IMR-90 (cell line): ENCODE data around the gene TNS2. TPM values are rescaled to one million over a fixed set of nuclear protein-coding genes. Genes with fewer than 3 reads are reported as not detected.

Experiments used
- ATAC-seq: fragments of 200-7000 bp; cut with Tn5 transposase; 2 replicates; pipeline ENCODE4 v1.9.1; 2020; ENCODE audit warnings: low read depth, mild to moderate bottlenecking, moderate library complexity
- BruUV-seq: library from RNA; stranded (reverse); fragments of 400-500 nt; replicated peaks from 2 replicates; lab custom pipeline; 2021; lab: Mats Ljungman, UMichigan
- CTCF ChIA-PET: fragments of 300-600 bp; formaldehyde crosslinking; extraction: SDS; loops from one replicate; lab custom pipeline; 2021; ENCODE audit warnings: antibody characterized with exemption; lab: Yijun Ruan, JAX
- POLR2A ChIA-PET: fragments of 300-600 bp; sonication (Branson Sonifier 250); formaldehyde crosslinking; loops from one replicate; lab custom pipeline; 2022; ENCODE audit warnings: antibody characterized with exemption; ENCODE audit not compliant: unreplicated experiment; lab: Charles Lee
- DNase-seq: peaks from one replicate; pipeline ENCODE4 v3.0.0; 2013
- H2AFZ ChIP-seq: replicated peaks from 2 replicates; pipeline ENCODE3; 2013; ENCODE audit warnings: low read length, mild to moderate bottlenecking; ENCODE audit not compliant: poor library complexity
- H2AK5ac ChIP-seq: 2 replicates; pipeline ENCODE4 v1.6.1; 2013; ENCODE audit warnings: low read depth, low read length, inconsistent platforms
- H2AK9ac ChIP-seq: replicated peaks from 2 replicates; pipeline ENCODE3; 2013; ENCODE audit warnings: mild to moderate bottlenecking, low read depth, low read length, moderate library complexity; ENCODE audit not compliant: poor library complexity
- H2BK120ac ChIP-seq: 2 replicates; pipeline ENCODE4 v1.6.1; 2013; ENCODE audit warnings: low read depth, low read length, inconsistent platforms
- H2BK15ac ChIP-seq: 3 replicates; pipeline ENCODE4 v1.6.1; 2013; ENCODE audit warnings: low read depth, low read length, inconsistent platforms
- H2BK20ac ChIP-seq: 2 replicates; pipeline ENCODE4 v1.6.1; 2013; ENCODE audit warnings: low read depth, mild to moderate bottlenecking, inconsistent platforms, low read length, moderate library complexity
- H2BK5ac ChIP-seq: 2 replicates; pipeline ENCODE4 v1.6.1; 2013; ENCODE audit warnings: mild to moderate bottlenecking, low read depth, low read length, inconsistent platforms; ENCODE audit not compliant: poor library complexity, severe bottlenecking
- H3K14ac ChIP-seq: replicated peaks from 2 replicates; pipeline ENCODE4 v1.6.1; 2013; ENCODE audit warnings: low read depth, low read length, inconsistent platforms
- H3K18ac ChIP-seq: 2 replicates; pipeline ENCODE4 v1.6.1; 2013; ENCODE audit warnings: low read depth, low read length, control low read depth
- H3K23ac ChIP-seq: 2 replicates; pipeline ENCODE4 v1.6.1; 2013; ENCODE audit warnings: low read depth, low read length, inconsistent platforms
- H3K27ac ChIP-seq: 2 replicates; pipeline ENCODE4 v1.5.1; 2013; ENCODE audit warnings: mild to moderate bottlenecking, control low read depth, low read length; ENCODE audit not compliant: insufficient read depth
- H3K27me3 ChIP-seq: 2 replicates; pipeline ENCODE4 v1.6.1; 2013; ENCODE audit warnings: low read length; ENCODE audit not compliant: control insufficient read depth, insufficient read depth
- H3K36me3 ChIP-seq: 2 replicates; pipeline ENCODE4 v1.6.1; 2013; ENCODE audit warnings: low read length, mixed read lengths; ENCODE audit not compliant: control insufficient read depth, insufficient read depth
- H3K4ac ChIP-seq: 2 replicates; pipeline ENCODE4 v1.6.1; 2013; ENCODE audit warnings: low read depth, low read length, inconsistent platforms
- H3K4me1 ChIP-seq: 2 replicates; pipeline ENCODE4 v1.6.1; 2013; ENCODE audit warnings: low read length, mixed read lengths; ENCODE audit not compliant: control insufficient read depth, insufficient read depth
- H3K4me2 ChIP-seq: 2 replicates; pipeline ENCODE4 v1.6.1; 2013; ENCODE audit warnings: low read depth, mild to moderate bottlenecking, control low read depth, low read length, moderate library complexity
- H3K4me3 ChIP-seq: 2 replicates; pipeline ENCODE4 v1.5.1; 2013; ENCODE audit warnings: low read depth, mild to moderate bottlenecking, control low read depth, low read length, moderate library complexity; ENCODE audit not compliant: insufficient read depth
- H3K56ac ChIP-seq: 2 replicates; pipeline ENCODE4 v1.6.1; 2013; ENCODE audit warnings: low read length, inconsistent platforms; ENCODE audit not compliant: insufficient read depth; ENCODE audit errors: extremely low read depth
- H3K79me1 ChIP-seq, 2 experiments: 2 replicates each; pipeline ENCODE4 v1.6.1; 2013; ENCODE audit warnings: low read length in 2 of 2, inconsistent platforms in 1 of 2, low read depth in 1 of 2
- H3K9ac ChIP-seq: 2 replicates; pipeline ENCODE4 v1.6.1; 2013; ENCODE audit warnings: low read depth, low read length, control low read depth
- H3K9me1 ChIP-seq: 2 replicates; pipeline ENCODE4 v1.6.1; 2013; ENCODE audit warnings: low read length, inconsistent platforms; ENCODE audit not compliant: insufficient read depth
- H3K9me3 ChIP-seq: 2 replicates; pipeline ENCODE4 v1.6.1; 2013; ENCODE audit warnings: low read length; ENCODE audit not compliant: control insufficient read depth, insufficient read depth
- H4K20me1 ChIP-seq: 2 replicates; pipeline ENCODE4 v1.6.1; 2013; ENCODE audit warnings: low read length, inconsistent platforms; ENCODE audit not compliant: insufficient read depth
- H4K5ac ChIP-seq: 2 replicates; pipeline ENCODE4 v1.6.1; 2013; ENCODE audit warnings: mild to moderate bottlenecking, low read depth, low read length, control low read depth
- H4K8ac ChIP-seq, 2 experiments: 2 replicates each; pipeline ENCODE4 v1.6.1; 2013; ENCODE audit warnings: low read depth in 2 of 2, low read length in 2 of 2, control low read depth in 1 of 2, inconsistent platforms in 1 of 2
- H4K91ac ChIP-seq: 2 replicates; pipeline ENCODE4 v1.6.1; 2013; ENCODE audit warnings: low read depth, low read length, inconsistent platforms; ENCODE audit not compliant: insufficient read depth
- MAFK ChIP-seq: IDR thresholded peaks from 2 replicates; pipeline ENCODE4 v1.6.1; 2012; ENCODE audit warnings: low read depth, low read length, improper control_type of control experiment
- MAZ ChIP-seq: IDR thresholded peaks from 2 replicates; pipeline ENCODE4 v1.6.1; 2012; ENCODE audit warnings: low read depth, mild to moderate bottlenecking, low read length, improper control_type of control experiment, moderate library complexity, borderline replicate concordance
- MXI1 ChIP-seq: IDR thresholded peaks from 2 replicates; pipeline ENCODE4 v1.6.1; 2012; ENCODE audit warnings: low read depth, mild to moderate bottlenecking, low read length, moderate library complexity, borderline replicate concordance
- NFE2L2 ChIP-seq: fragments of 150-350 bp; IDR thresholded peaks from 2 replicates; pipeline ENCODE4 v1.6.1; 2016; ENCODE audit warnings: low read depth, mild to moderate bottlenecking, low read length
- POLR2A ChIP-seq: IDR thresholded peaks from 2 replicates; pipeline ENCODE4 v1.6.1; 2012; ENCODE audit warnings: mild to moderate bottlenecking, low read depth, low read length
- RAD21 ChIP-seq: IDR thresholded peaks from 2 replicates; pipeline ENCODE4 v1.6.1; 2012; ENCODE audit warnings: low read length, improper control_type of control experiment
- SMC3 ChIP-seq: fragments of 150-350 bp; IDR thresholded peaks from 2 replicates; pipeline ENCODE4 v1.6.1; 2016; ENCODE audit warnings: low read depth, mild to moderate bottlenecking, antibody characterized with exemption, low read length, moderate library complexity
- WGBS, 2 experiments: methylation state at CpG; one replicate each; pipeline versions ENCODE4 v1.1.5 to v1.1.7; 2013; ENCODE audit warnings: missing lambda C conversion rate in 2 of 2; ENCODE audit not compliant: insufficient read length in 1 of 2; ENCODE audit errors: extremely low coverage in 2 of 2; 5-methylcytosine and 5-hydroxymethylcytosine counted together
- dilution Hi-C: fragments of 300-500 bp; cut with HindIII; formaldehyde crosslinking; loops from one replicate; pipeline ENCODE4 v1.14.3; 2018; ENCODE audit warnings: low sequenced_read_pairs; ENCODE audit not compliant: unreplicated experiment
- in situ Hi-C: fragments of 300-500 bp; cut with MboI; formaldehyde crosslinking; loops from 3 replicates; pipeline ENCODE4 v1.14.3; 2019; ENCODE audit warnings: low sequenced_read_pairs, inconsistent platforms, mixed read lengths
- intact Hi-C: fragments of 100-400 bp; cut with micrococcal nuclease; formaldehyde crosslinking; loops from 2 replicates; pipeline ENCODE4 v1.10.0; 2022
- polyA plus RNA-seq, 3 experiments: library from polyadenylated mRNA; depleted of rRNA; stranded (reverse); fragments of >200 nt; gene quantifications; 2 replicates each; pipeline ENCODE4 v1.2.3, GENCODE V29; 2012; ENCODE audit warnings: low replicate concordance in 1 of 3
- total RNA-seq: library from RNA; depleted of rRNA; stranded (reverse); fragments of >200 nt; gene quantifications from 2 replicates; pipeline ENCODE4 v1.2.3, GENCODE V29; 2012
- TF ChIP-seq, protein P1 (sequence below): fragments of 150-350 bp; IDR thresholded peaks from 2 replicates; pipeline ENCODE4 v1.6.1; 2017; ENCODE audit warnings: mild to moderate bottlenecking, antibody characterized with exemption, low read length, low read depth
- TF ChIP-seq, protein P2 (sequence below): conservative IDR thresholded peaks from 2 replicates; pipeline ENCODE4 v1.5.1; 2012; ENCODE audit warnings: mild to moderate bottlenecking, low read depth, low read length, improper control_type of control experiment

The TNS2 gene
- total and polyA plus RNA-seq, 2 of the 4 experiments (the other 2 are of a cell fraction) = 10.4 to 67.2 TPM

GRCh38 chr12:53058674-53059433 lies 9.0 kb downstream of the TNS2 start:
- intact Hi-C loops = no loop called here
- dilution Hi-C loops = no loop called here
- Histone ChIP-seq H3K4me2 (no peak overlapping the region), H2BK15ac (no peak overlapping the region), H3K27ac (no peak overlapping the region), H2BK120ac (no peak overlapping the region), H3K23ac (no peak overlapping the region), H3K36me3 (peaks cover 82% of the 10 kb centered on the region), H3K4me1 (peaks cover 15% of the 10 kb centered on the region), H2AK5ac (no peak overlapping the region), H3K9me1 (peaks cover 5% of the 10 kb centered on the region; the same call in 1 of the 2 replicates), H4K91ac (no peak overlapping the region), H3K27me3 (no peaks in the 10 kb centered on the region), H3K79me1 (peaks cover 0 to 36% of the 10 kb centered on the region in 2 experiments; a peak in 2 of 4 replicates), H4K20me1 (peaks cover 2% of the 10 kb centered on the region), H3K4ac (no peak overlapping the region), H4K5ac (no peak overlapping the region), H2BK5ac (no peak overlapping the region), H3K4me3 (no peak overlapping the region), H3K18ac (no peak overlapping the region), H3K9ac (no peak overlapping the region), H3K56ac (no peak overlapping the region), H2AK9ac (no peak overlapping the region), H2BK20ac (no peak overlapping the region), H4K8ac (no peak overlapping the region), H2AFZ (peak overlapping the region; percentile 25), H3K14ac (no peak overlapping the region), H3K9me3 (no peaks in the 10 kb centered on the region)
- TF ChIP-seq MXI1 = no peak
- TF ChIP-seq NFE2L2 = no peak
- TF ChIP-seq, protein P1, sequence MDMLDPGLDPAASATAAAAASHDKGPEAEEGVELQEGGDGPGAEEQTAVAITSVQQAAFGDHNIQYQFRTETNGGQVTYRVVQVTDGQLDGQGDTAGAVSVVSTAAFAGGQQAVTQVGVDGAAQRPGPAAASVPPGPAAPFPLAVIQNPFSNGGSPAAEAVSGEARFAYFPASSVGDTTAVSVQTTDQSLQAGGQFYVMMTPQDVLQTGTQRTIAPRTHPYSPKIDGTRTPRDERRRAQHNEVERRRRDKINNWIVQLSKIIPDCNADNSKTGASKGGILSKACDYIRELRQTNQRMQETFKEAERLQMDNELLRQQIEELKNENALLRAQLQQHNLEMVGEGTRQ = no peak
- no peak for TF ChIP-seq RAD21
- TF ChIP-seq, protein P2, sequence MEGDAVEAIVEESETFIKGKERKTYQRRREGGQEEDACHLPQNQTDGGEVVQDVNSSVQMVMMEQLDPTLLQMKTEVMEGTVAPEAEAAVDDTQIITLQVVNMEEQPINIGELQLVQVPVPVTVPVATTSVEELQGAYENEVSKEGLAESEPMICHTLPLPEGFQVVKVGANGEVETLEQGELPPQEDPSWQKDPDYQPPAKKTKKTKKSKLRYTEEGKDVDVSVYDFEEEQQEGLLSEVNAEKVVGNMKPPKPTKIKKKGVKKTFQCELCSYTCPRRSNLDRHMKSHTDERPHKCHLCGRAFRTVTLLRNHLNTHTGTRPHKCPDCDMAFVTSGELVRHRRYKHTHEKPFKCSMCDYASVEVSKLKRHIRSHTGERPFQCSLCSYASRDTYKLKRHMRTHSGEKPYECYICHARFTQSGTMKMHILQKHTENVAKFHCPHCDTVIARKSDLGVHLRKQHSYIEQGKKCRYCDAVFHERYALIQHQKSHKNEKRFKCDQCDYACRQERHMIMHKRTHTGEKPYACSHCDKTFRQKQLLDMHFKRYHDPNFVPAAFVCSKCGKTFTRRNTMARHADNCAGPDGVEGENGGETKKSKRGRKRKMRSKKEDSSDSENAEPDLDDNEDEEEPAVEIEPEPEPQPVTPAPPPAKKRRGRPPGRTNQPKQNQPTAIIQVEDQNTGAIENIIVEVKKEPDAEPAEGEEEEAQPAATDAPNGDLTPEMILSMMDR = no peak
- TF ChIP-seq MAZ = no peak
- no peak for TF ChIP-seq POLR2A
- TF ChIP-seq SMC3 = no peak
- TF ChIP-seq MAFK = no peak
- BruUV-seq = no TSS peak
- DNase-seq (no peak), ATAC-seq (no peak)
- 76% methylated on average over 12 of the region's 35 CpGs; no CpG with 5 or more reads in 1 of the 2 experiments for WGBS, 2 experiments
- in situ Hi-C loops = no loop called here
- CTCF ChIA-PET = no interaction called here
- POLR2A ChIA-PET = no interaction called here
